WTC11 (cell line): ENCODE results near the gene STK33.

Experiments used
- ATF1 ChIP-seq: sonication (generic); formaldehyde crosslinking; IDR thresholded peaks from 2 replicates; pipeline ENCODE4 v1.8.1; 2023; ENCODE audit warnings: mild to moderate bottlenecking, moderate library complexity, missing genetic modification reagents
- ATF2 ChIP-seq: sonication (generic); formaldehyde crosslinking; IDR thresholded peaks from 2 replicates; pipeline ENCODE4 v1.8.1; 2022; ENCODE audit warnings: low read depth, missing genetic modification reagents, borderline replicate concordance
- ATF6 ChIP-seq: sonication (generic); formaldehyde crosslinking; IDR thresholded peaks from 2 replicates; pipeline ENCODE4 v1.8.1; 2023; ENCODE audit warnings: mild to moderate bottlenecking, missing genetic modification reagents
- CREB1 ChIP-seq: sonication (generic); formaldehyde crosslinking; IDR thresholded peaks from 2 replicates; pipeline ENCODE4 v1.8.0; 2023; ENCODE audit warnings: mild to moderate bottlenecking, missing genetic modification reagents
- CTCF ChIP-seq: fragments of 200-600 bp; IDR thresholded peaks from 2 replicates; pipeline ENCODE4 v1.8.0; 2022; ENCODE audit warnings: antibody characterized with exemption
- EMX1 ChIP-seq: fragments of 250-450 bp; sonication (Bioruptor Pico); IDR thresholded peaks from 2 replicates; pipeline ENCODE4 v1.8.0; 2021; ENCODE audit warnings: mild to moderate bottlenecking
- ETV6 ChIP-seq: sonication (generic); formaldehyde crosslinking; IDR thresholded peaks from 2 replicates; pipeline ENCODE4 v1.8.1; 2022; ENCODE audit warnings: mild to moderate bottlenecking, missing genetic modification reagents
- MAX ChIP-seq: sonication (generic); formaldehyde crosslinking; IDR thresholded peaks from 2 replicates; pipeline ENCODE4 v1.8.0; 2022; ENCODE audit warnings: mild to moderate bottlenecking, missing genetic modification reagents
- NR1H2 ChIP-seq: sonication (generic); formaldehyde crosslinking; IDR thresholded peaks from 2 replicates; pipeline ENCODE4 v1.9.0; 2021; ENCODE audit warnings: mild to moderate bottlenecking, moderate library complexity, missing genetic modification reagents
- RELA ChIP-seq: sonication (generic); formaldehyde crosslinking; IDR thresholded peaks from 2 replicates; pipeline ENCODE4 v1.8.1; 2022; ENCODE audit warnings: missing genetic modification reagents, mild to moderate bottlenecking, borderline replicate concordance
- SMAD3 ChIP-seq: sonication (generic); formaldehyde crosslinking; IDR thresholded peaks from 2 replicates; pipeline ENCODE4 v1.8.0; 2022; ENCODE audit warnings: missing genetic modification reagents, mild to moderate bottlenecking, borderline replicate concordance
- SP1 ChIP-seq: sonication (generic); formaldehyde crosslinking; conservative IDR thresholded peaks from 2 replicates; pipeline ENCODE4 v1.8.1; 2022; ENCODE audit warnings: missing genetic modification reagents
- TEAD4 ChIP-seq: sonication (generic); formaldehyde crosslinking; IDR thresholded peaks from 2 replicates; pipeline ENCODE4 v1.8.0; 2022; ENCODE audit warnings: mild to moderate bottlenecking, missing genetic modification reagents
- USF2 ChIP-seq: sonication (generic); formaldehyde crosslinking; IDR thresholded peaks from 2 replicates; pipeline ENCODE4 v1.8.1; 2023; ENCODE audit warnings: mild to moderate bottlenecking, missing genetic modification reagents, moderate library complexity

GRCh38 chr11:8352103-8352875 is 241.7 kb downstream of the STK33 start:
- no peak for TF ChIP-seq CTCF
- no peak for TF ChIP-seq ATF2 (CRISPR knock-in tag)
- TF ChIP-seq EMX1 (CRISPR knock-in tag), result no peak
- no peak for TF ChIP-seq RELA (CRISPR knock-in tag)
- no peak for TF ChIP-seq ATF6
- no peak for TF ChIP-seq TEAD4 (CRISPR knock-in tag)
- TF ChIP-seq CREB1 (CRISPR knock-in tag), result no peak
- TF ChIP-seq ATF1 (CRISPR knock-in tag), result no peak
- TF ChIP-seq MAX (CRISPR knock-in tag), result no peak
- no peak for TF ChIP-seq NR1H2 (CRISPR knock-in tag)
- TF ChIP-seq SP1 (CRISPR knock-in tag), result no peak
- no peak for TF ChIP-seq ETV6 (CRISPR knock-in tag)
- TF ChIP-seq USF2 (CRISPR knock-in tag), result no peak
- no peak for TF ChIP-seq SMAD3 (CRISPR knock-in tag)
